GM18873 (cell line): ENCODE results near the gene EYA4.

Experiments
- ATAC-seq: cut with Tn5 transposase; IDR thresholded peaks from one replicate; pipeline ENCODE4 v1.9.1; 2021; ENCODE audit warnings: mild to moderate bottlenecking, moderate library complexity, moderate number of reproducible peaks; ENCODE audit not compliant: unreplicated experiment, low FRiP score

Gene EYA4

DNA sequence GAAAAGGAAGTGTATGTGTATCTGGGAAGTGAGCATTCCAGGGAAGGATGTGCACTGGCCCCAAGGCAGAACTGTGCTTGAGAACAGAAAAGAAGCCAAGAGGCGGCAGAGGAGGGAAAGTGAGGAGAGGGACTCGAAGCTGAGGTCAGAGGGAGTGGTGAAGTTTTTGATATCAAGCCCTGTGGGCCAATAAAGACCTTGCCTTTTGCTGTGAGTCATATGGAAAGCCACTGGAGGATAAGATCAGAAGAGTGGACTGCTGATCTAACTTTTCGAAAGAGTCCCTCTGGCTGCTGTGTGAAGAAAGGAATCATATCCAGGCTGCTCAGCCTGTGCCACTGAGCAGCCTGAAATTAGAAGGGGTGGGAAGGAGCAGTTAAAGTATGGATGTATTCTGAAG is 99.4 kb downstream of the EYA4 start:
- no peak for ATAC-seq

DNA sequence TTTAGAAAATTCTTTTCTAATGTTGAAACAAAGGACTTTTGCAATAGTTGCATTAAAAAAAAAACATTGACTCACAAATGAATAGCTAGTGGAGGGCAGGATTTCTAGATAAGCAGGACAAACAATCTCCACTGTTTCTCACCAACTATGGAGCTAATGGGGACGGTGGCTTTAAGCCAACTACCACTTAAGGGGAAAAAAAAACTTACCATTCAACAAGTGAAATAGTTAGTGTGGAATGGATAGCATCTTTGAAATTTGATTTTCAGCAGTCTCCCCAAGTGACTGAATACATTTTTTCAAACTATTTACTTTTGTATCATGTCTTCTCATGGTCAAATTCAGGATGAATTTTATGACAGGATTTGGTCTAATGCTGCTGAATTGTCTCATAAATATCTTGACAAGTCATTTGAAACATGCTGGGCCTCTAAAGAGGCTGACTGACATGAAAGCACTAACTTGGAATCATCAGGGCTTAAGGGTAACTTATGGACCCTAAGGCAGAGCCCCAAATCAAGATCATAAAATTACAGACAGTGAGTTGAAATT is 100.5 kb downstream of the EYA4 start:
- ATAC-seq = no peak

DNA sequence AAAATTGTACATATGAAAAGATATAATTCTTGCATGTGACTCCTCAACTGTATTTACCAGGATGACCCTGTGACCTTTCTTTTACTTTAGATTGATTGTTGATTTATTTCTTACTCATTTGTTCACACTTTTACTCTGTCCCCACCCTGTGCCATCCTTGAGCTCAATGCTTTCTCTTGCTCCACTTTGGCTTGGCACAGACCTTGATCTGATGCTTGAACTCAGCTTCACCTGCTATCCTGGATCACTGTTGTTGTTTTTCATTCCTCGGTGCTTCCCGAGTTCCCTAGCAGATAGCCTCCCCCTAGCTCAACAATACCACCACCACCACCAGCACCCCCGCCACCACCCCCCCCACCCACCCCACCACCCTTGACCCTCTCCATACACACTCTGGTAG is 102.1 kb downstream of the EYA4 start:
- no peak for ATAC-seq

DNA sequence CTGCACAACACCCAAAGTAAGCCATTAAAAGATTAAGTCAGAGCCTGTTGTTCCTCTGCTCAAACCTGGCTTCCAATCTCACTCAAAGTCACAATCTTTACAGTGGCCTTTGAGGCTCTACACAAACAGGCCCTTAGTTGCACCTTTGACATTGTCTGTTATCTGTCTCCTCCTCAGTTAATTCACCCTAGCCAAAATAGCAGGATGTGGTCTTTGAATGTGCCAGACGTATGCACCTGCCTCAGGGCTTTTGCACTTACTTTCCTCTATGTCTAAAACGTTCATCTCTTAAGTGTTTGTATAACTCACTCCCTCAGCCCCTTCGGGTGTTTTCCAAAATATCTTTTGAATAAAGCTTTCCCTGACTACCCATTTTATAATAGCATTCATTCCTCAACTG is 107.7 kb downstream of the EYA4 start:
- ATAC-seq = no peak

DNA sequence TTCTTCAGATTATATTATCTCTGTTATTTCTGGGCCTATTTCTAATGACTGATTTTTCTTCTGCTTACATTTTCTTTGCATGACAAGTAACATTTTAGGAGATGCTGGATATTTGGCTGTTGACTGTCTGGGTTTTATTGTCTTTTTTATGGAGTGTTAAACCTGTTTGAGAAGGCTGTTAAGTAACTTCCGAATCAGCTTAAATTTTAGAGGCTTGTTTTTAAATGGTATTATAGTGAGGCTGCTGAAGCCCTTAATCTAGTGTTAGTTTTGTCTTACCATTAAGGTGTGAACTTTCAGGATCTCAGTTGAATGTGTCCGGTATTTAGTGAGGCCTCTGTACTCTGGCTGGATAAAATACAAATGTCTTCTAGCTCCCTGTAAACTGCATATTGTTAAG is 109.8 kb downstream of the EYA4 start:
- no peak for ATAC-seq

DNA sequence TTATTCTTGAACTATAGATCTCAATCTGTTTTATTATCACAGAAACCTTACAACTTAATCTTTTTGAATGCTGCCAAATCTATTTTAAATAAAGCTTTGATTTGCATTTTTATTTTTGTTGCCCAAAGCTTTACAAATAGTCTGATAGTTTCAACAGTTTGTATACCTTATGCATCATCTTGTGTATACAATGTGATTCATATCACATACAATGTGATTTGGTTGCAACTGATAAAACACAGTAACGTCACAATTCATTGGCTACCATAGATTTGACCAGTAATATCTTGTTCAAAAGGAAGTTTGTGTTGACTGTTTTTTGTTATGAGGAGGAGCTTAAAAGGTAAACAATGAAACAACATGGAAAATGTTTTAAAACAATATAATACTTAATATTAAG is 110.9 kb downstream of the EYA4 start:
- ATAC-seq = no peak

DNA sequence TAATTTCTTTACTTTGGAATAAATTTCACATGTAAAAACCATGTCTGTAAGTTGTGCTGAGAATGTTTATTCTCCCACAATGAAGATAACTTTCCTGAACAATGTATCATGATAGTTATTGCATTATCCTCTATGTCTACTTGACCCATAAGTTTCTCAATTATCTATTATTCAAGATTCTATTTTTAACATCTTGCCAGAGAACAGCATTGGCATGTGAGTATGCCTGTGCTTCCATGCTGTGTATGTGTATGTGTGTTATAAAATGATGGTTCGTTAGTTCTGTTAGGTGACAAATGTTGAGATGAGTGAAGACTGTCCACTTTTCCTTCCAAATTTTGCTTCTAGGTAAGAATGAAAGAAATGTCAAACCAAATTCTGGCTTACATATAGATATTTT is 111.9 kb downstream of the EYA4 start:
- no peak for ATAC-seq

DNA sequence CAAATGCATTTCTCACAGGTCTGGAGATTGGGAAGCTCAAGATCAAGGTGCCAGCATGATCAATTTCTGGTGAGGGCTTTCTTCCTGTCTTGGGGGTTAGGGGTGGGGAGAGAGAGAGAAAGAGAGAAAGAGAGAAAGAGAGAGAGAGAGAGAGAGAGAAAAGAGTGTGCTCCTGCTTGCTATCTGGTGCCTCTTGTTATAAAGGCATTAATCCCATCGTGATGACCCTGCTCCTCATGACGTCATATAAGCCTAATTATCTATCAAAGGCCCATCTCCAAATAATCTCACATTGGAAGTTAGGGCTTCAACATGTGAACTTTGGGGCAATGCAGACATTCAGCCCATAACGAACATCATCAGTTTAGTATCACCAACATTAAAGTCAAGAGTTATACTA is 114.8 kb downstream of the EYA4 start:
- no peak for ATAC-seq

DNA sequence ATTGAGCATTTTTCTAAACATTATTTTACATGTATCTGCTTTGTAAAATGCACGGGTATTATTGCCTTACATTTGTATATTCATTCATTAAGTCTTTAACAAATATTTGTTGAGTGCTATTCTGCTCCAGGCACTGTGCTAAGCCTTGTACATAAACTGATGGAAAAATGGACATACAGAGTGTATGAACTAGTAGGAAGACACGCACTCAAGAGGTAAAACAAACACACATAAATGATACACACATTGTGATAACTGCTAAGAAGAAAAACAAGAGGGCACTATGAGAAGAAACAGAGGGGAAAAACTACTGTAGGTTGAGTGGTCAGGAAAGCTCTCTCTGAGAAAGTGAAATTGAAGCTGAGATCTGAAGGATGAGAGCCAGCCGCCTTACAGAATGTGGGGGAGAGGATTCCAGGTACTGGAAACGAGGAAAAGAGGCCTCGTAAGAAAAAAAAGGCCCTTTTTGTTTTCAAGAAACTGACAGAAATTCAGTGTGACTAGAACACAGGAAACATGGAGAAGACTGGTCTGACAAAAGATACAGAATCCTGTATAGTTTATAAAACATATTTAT is 117.5 kb downstream of the EYA4 start:
- ATAC-seq = no peak

DNA sequence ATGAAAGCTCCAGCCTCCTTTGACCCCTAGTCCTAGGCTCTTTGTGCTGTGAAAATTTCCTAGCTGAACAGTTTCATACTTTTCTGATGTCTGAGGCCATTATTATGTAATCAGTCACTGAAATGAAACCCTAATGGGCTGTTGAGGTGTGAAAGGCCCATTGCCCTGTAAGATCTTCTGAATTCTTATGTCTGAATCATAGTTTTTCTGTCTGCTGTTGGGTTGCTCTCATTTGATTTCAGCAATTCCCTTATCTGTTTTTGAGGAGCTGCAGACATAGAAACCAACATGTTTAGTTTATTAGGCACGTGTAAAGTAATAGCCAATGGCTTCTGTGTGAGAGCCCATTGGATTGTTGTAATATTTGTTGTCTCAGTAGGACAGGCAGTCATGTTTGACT is 118.1 kb downstream of the EYA4 start:
- ATAC-seq = no peak

DNA sequence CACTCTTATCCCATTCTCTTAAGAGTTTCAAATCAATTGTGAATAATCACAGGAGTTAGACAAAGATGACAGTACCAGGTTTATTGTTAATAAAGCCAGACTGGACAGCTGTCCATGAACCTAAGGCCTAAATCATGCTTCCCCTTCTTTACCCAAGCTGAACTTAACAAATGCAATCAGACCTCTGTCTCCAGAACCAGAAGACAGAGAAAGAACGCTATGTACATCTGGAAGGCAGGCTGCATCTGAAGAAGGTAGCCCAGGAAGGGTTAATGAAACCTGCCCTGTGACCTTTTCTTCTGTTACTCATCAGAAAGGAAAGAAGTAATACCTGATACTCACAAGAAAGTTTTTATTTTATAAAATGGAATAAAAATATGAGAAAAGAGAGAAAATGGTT is 118.6 kb downstream of the EYA4 start:
- ATAC-seq = no peak

DNA sequence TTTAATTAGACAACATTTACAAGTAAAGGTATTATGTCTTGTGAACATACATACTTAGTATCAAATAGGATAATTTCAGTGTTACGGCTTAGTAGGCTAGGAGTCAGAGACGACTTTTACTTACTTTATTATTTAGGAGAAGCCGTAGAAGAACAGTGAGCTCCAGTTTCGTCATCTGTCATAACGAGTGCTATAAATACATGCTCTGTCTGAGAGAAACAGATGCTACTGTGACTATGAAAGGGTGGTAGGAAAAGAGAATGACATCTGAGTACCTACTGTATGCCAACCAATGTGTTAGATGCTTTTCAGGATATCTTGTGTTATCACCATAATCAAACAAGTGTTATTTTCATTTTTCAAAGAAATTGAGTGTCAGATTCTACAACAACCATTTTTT is 119.0 kb downstream of the EYA4 start:
- no peak for ATAC-seq

DNA sequence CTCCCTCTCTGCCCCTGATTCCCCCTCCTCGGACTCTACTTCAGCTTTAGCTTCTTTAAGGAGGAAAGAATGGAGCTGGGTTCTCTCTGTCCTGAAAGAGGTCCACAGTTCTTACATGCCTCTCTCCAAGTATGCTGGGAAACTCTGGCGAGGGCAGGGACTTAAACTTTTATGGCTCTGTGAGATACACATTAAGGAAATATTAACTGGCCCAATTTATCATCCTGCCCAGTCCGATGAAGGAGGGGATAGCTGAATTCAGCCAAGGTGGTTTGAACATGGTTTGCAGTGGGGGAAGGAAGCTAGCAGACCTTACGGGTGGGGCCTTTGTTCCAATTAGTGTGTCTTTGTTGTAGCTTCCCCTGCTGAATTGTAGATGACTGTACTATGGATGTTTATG is 121.7 kb downstream of the EYA4 start:
- ATAC-seq = no peak

DNA sequence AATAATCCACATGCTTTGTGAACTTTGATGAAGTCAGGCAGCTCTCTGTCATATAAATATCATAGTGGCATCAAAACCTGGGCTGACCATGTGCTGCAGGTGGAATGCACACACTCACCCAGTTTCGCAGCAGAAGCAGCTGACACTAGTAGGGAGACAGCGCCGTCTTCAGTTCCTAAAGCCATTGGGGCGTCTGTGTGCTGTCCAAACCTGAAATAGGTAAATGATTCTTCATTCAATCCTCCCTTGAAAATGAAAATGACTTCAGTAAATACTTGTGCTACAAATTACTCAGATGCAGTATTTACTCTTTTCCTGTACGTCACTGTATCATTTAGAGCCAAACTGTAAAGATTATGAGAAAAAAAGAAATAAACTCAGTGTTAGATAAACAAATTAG is 127.5 kb downstream of the EYA4 start:
- ATAC-seq = no peak

DNA sequence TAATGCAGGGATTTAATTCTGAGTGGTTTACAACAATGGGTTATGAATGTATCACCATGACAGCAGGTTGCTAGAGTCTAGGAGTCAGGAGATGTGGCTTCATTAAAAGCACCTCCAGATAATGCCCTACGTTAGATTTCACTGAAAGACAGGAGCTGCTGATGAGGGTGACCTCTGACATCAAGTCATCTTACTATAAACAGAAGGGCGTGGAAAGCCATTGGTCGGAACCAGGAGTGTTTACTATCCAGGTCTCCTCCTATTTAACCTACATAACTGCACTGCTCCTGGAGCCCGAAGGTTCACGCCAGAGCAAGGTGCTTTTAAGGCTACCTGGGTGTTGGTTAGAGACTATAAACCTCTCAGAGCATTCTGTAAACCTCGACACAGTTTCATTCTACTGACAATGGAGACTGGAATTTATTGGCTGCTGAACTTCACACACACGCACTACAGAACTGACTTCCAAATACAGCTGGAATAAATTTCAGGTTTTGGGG is 128.7 kb downstream of the EYA4 start:
- ATAC-seq = no peak

DNA sequence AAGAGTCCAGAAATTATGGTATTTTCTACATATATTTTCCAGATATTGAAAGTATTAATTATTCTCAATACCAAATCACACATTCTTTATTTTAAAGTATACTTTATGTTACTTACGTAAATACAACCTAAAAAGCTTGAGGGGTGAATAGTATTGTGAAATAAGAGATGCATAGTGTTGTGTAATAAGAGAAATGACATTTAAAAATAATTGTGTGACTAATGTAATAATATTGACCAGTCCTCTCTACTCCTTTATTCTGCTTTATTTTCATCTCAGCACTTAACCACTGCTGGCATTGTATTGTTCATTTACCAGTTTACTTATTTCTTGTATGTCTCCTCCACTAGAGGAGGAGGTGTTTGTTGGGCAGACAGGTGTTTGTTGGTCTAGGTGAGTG is 135.6 kb downstream of the EYA4 start:
- ATAC-seq = no peak

DNA sequence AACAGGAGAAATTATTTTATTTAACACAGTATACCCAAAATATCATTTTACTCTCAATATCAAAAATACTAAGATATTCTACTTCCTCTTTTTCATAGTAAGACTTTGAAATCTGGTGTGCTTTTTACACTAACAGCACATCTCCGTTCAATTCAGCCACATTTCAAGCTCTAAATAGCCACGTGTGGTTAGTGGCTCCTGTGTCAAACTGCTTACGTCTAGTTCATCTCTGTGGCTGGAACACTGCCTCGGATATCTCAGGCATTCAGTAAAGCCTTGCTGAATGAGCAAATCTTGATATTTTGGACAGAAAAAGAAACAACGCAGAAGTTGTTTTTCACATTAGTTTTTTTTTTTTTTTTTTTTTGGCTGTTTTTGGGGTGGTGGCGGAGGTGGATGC is 136.1 kb downstream of the EYA4 start:
- no peak for ATAC-seq

DNA sequence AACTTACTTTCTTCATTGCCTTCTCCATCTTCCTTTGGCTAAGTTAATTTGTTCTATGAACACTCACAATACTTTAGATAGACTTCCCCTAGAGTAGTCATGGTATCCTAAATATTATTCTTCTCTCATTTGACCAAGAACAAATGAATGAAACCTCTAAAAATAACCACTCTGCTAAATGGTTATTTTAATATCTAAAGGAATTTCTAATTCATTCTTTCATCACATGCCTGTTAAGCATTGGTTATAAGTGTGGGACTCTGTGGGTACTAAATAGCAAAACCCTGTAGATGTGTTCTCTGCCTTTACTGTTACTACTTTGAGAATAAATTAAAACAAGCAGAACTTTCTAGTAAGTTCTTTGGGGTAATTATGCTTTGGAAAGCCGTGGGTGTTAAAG is 138.9 kb downstream of the EYA4 start:
- no peak for ATAC-seq

DNA sequence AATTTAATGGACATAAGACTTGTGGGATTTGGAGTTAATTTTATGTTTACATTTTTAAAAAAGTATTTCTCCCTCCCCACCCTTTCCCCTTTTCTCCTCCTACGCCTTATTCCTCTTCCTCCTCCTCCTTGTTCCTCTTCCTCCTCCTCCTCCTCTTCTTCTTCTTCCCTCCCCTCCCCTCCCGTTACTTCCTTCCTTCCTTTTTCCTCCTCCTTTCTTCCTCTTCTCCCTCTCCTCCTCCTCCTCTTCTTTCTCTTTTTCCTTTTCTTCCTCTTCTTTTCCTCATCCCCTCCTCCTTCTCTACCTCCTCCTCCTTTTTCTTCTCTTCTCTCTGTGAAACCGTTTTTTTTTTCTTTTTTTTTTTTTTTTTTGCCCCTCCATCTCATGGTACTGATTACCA is 139.6 kb downstream of the EYA4 start:
- no peak for ATAC-seq

DNA sequence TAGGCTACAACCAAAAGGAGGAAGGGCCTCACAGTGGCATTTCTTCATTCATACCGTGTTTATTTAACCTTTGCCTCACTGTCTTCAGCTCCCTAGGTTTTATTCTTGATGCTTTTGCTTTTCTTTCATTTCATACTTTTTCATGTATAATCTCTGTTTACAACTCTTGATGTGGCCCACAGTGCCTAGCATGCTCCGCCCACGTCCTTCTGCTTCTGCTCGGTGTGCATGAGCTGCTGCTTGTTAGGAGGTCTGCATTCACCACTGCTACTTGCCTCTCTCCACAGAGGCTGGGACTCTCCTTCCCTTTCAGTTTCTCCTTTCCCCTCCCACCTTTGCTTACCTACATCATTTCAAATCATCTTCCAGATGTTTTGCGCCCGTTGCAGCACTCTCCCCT is 147.6 kb downstream of the EYA4 start:
- ATAC-seq = no peak

DNA sequence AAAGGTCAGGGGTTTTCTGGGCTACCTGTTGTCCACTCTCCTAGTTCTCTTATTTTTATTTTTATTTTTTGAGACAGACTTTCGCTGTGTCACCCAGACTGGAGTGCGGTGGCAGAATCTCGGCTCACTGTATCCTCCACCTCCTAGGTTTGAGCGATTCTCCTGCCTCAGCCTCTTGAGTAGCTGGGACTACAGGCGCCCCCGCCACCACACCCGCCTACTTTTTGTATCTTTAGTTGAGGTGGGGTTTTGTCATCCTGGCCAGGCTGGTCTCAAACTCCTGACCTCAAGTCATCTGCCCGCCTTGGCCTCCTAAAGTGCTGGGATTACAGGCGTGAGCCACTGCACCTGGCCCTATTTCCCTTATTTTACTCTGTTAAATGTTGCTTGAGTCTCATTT is 149.0 kb downstream of the EYA4 start:
- no peak for ATAC-seq

DNA sequence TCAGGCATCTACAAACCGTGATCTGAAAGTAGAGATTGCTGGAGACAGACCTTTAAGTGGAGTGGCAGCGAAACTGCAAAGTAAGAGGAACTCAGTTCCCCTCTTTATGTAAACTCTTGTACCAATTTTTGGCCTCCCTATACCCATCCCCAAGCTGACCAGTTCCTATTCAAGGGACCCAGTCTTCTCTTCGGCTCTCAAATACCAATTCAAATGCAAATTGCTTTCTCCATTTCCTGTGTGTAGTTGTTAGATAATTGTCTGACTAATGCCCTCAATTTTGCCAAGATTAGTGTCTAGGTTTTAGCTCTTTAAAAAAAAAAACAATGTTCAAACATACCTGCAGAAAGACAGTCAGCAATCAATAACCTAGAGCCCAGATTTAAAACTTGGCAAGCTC is 150.9 kb downstream of the EYA4 start:
- ATAC-seq = no peak

DNA sequence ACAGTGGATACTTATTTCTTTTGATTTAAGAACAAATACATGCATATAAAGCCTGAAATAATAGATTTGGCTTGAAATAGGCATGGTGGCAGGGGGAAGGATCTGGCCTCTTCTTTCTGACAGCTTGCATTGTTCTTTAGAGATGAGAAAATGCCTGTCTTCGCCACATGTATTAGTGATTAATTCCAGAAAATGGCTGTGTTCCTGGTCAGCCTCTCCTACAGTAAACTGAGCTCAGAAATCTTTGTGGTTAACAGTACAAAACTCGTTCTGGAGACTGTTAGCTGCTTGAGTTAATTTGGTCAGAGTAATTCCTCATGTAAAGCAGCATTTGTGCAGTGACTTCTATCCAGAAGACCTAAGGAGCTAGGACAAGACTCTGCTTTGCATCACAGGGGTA is 151.5 kb downstream of the EYA4 start:
- ATAC-seq = no peak
